CD4-positive, alpha-beta T cell (primary cell): Measurements from ENCODE around the gene BTBD3. TPM values are rescaled to one million over a fixed set of nuclear protein-coding genes. Genes with fewer than 3 reads are reported as not detected.
A peak's percentile ranks its signal among the peaks of the same experiment; 100 is the strongest.

Experiments
- ATAC-seq: fragments of 200-7000 bp; cut with Tn5 transposase; one replicate; pipeline ENCODE4 v1.10.0; 2022; ENCODE audit warnings: mild to moderate bottlenecking; ENCODE audit not compliant: poor library complexity
- CTCF ChIA-PET: fragments of 350-600 bp; sonication (Branson Sonifier 250); formaldehyde crosslinking; loops from one replicate; lab custom pipeline; 2021; ENCODE audit warnings: antibody characterized with exemption, inconsistent platforms; lab: Charles Lee
- POLR2A ChIA-PET: fragments of 350-600 bp; sonication (Branson Sonifier 250); formaldehyde crosslinking; loops from one replicate; lab custom pipeline; 2021; ENCODE audit warnings: antibody characterized with exemption, inconsistent platforms; lab: Charles Lee
- DNase-seq, 14 experiments: peaks; one replicate each; pipeline ENCODE4 v3.0.0-alpha.2; 2013 to 2020; ENCODE audit warnings: mixed read lengths in 2 of 14
- H3K27ac ChIP-seq, 2 donors: one replicate each; pipeline versions ENCODE4 v1.5.1 to v1.7.0; 2013; ENCODE audit warnings: low read length in 2 of 2, low read depth in 1 of 2, mild to moderate bottlenecking in 1 of 2
- H3K27me3 ChIP-seq, 2 experiments: 1 replicate in 1 of 2; 2 replicates in 1 of 2; pipeline versions ENCODE4 v1.6.1 to v1.7.0; 2013; ENCODE audit warnings: low read length in 2 of 2, control low read depth in 1 of 2, mild to moderate bottlenecking in 1 of 2, moderate library complexity in 1 of 2; ENCODE audit not compliant: insufficient read depth in 2 of 2, control insufficient read depth in 1 of 2
- H3K36me3 ChIP-seq: one replicate; pipeline ENCODE4 v1.6.1; 2013; ENCODE audit warnings: low read length, control low read depth; ENCODE audit not compliant: insufficient read depth
- H3K4me1 ChIP-seq: one replicate; pipeline ENCODE4 v1.6.1; 2013; ENCODE audit warnings: low read length, control low read depth; ENCODE audit not compliant: insufficient read depth
- H3K4me3 ChIP-seq: one replicate; pipeline ENCODE4 v1.5.1; 2013; ENCODE audit warnings: mild to moderate bottlenecking, low read length, moderate library complexity
- H3K9me3 ChIP-seq, 2 experiments: 1 replicate in 1 of 2; 2 replicates in 1 of 2; pipeline versions ENCODE4 v1.6.1 to v1.7.0; 2013; ENCODE audit warnings: low read length in 2 of 2, mild to moderate bottlenecking in 2 of 2, control low read depth in 1 of 2, moderate library complexity in 1 of 2; ENCODE audit not compliant: control insufficient read depth in 1 of 2, insufficient read depth in 1 of 2
- H3K27ac Mint-ChIP-seq: one replicate; pipeline ENCODE4 v1.8.0; 2020; ENCODE audit warnings: mixed read lengths
- H3K27me3 Mint-ChIP-seq: one replicate; pipeline ENCODE4 v1.8.0; 2021; ENCODE audit warnings: mixed read lengths
- H3K36me3 Mint-ChIP-seq: one replicate; pipeline ENCODE4 v1.8.0; 2021; ENCODE audit warnings: low read depth, mixed read lengths
- H3K4me1 Mint-ChIP-seq: one replicate; pipeline ENCODE4 v1.8.0; 2021; ENCODE audit warnings: low read depth, mixed read lengths
- H3K4me3 Mint-ChIP-seq: one replicate; pipeline ENCODE4 v1.8.0; 2020; ENCODE audit warnings: mild to moderate bottlenecking, mixed read lengths
- H3K9me3 Mint-ChIP-seq: one replicate; pipeline ENCODE4 v1.8.0; 2020; ENCODE audit warnings: mixed read lengths
- CTCF ChIP-seq: fragments of 200-600 bp; IDR thresholded peaks from one replicate; pipeline ENCODE4 v1.8.0; 2022; ENCODE audit warnings: antibody characterized with exemption, mild to moderate bottlenecking
- intact Hi-C, 2 experiments: fragments of 100-400 bp; cut with DNase I in 1 of 2; cut with micrococcal nuclease in 1 of 2; formaldehyde crosslinking; loops; one replicate each; pipeline versions ENCODE4 v1.15.1 to v1.9.0; 2023 to 2025; cut with DNase I, micrococcal nuclease
- total RNA-seq, 174 experiments: library from RNA in 2 of 174; stranded (reverse) in 2 of 174; gene quantifications; one replicate each; pipeline ENCODE4 v1.2.3 and lab custom pipeline; 2021 to 2026

Gene BTBD3
- total RNA-seq, 2 experiments from 2014 or later, result 1.0 to 3.9 TPM

GRCh38 chr20:11891077-11891775, 26.5 kb upstream of the BTBD3 start:
- no peaks in the 10 kb centered on the region for H3K4me1 ChIP-seq
- intact Hi-C loops, result loop anchor here in 1 of 2 experiments (10.0 kb wide), 2 partner anchors 1856 to 1894 kb away; partner anchors contain the start of genes ANKEF1, ESF1 and NDUFAF5
- no peaks in the 10 kb centered on the region for H3K9me3 ChIP-seq
- H3K27ac ChIP-seq, result no peak overlapping the region
- DNase-seq, result peak in 7 of 14 experiments; percentile 0 to 43 (median 4)
- peak overlapping the region; percentile 88 for H3K4me3 Mint-ChIP-seq
- CTCF ChIA-PET, result no interaction called here
- H3K36me3 Mint-ChIP-seq, result no peaks in the 10 kb centered on the region
- POLR2A ChIA-PET, result no interaction called here
- H3K36me3 ChIP-seq, result no peaks in the 10 kb centered on the region
- peaks cover 3 to 6% of the 10 kb centered on the region in 2 experiments for H3K27me3 ChIP-seq
- no peak for TF ChIP-seq CTCF
- peaks cover 33% of the 10 kb centered on the region for H3K4me1 Mint-ChIP-seq
- peak overlapping the region; percentile 62 for H3K27ac Mint-ChIP-seq
- H3K9me3 Mint-ChIP-seq, result no peaks in the 10 kb centered on the region
- H3K27me3 Mint-ChIP-seq, result peaks cover 16% of the 10 kb centered on the region
- peak; percentile 27 for ATAC-seq
- peak overlapping the region; percentile 48 for H3K4me3 ChIP-seq

GRCh38 chr20:11891776-11892545, 25.7 kb upstream of the BTBD3 start:
- no peak for TF ChIP-seq CTCF
- H3K27ac ChIP-seq, result no peak overlapping the region
- peak in 10 of 14 experiments; percentile 3 to 69 (median 34) for DNase-seq
- no peaks in the 10 kb centered on the region for H3K9me3 Mint-ChIP-seq
- no peaks in the 10 kb centered on the region for H3K36me3 Mint-ChIP-seq
- no peaks in the 10 kb centered on the region for H3K9me3 ChIP-seq
- peak; percentile 60 for ATAC-seq
- H3K36me3 ChIP-seq, result no peaks in the 10 kb centered on the region
- ChIA-PET CTCF (no interaction called here), POLR2A (no interaction called here)
- H3K4me3 Mint-ChIP-seq, result peak overlapping the region; percentile 88
- peaks cover 33% of the 10 kb centered on the region for H3K4me1 Mint-ChIP-seq
- peak overlapping the region; percentile 62 for H3K27ac Mint-ChIP-seq
- peak overlapping the region; percentile 48 for H3K4me3 ChIP-seq
- intact Hi-C loops, result loop anchor here in 1 of 2 experiments (10.0 kb wide), 2 partner anchors 1857 to 1893 kb away; partner anchors contain the start of genes ANKEF1, ESF1 and NDUFAF5
- H3K27me3 ChIP-seq, result peaks cover 3 to 6% of the 10 kb centered on the region in 2 experiments
- peaks cover 11% of the 10 kb centered on the region for H3K27me3 Mint-ChIP-seq
- no peaks in the 10 kb centered on the region for H3K4me1 ChIP-seq

GRCh38 chr20:11894062-11894461, 23.6 kb upstream of the BTBD3 start:
- CTCF ChIA-PET, result no interaction called here
- H3K36me3 Mint-ChIP-seq, result no peaks in the 10 kb centered on the region
- intact Hi-C loops, result loop anchor here in 1 of 2 experiments (10.0 kb wide), 2 partner anchors 1859 to 1891 kb away; partner anchors contain the start of genes ANKEF1, ESF1 and NDUFAF5
- Histone ChIP-seq H3K27ac (no peak overlapping the region), H3K27me3 (peaks cover 3 to 6% of the 10 kb centered on the region in 2 experiments), H3K4me1 (no peaks in the 10 kb centered on the region), H3K4me3 (no peak overlapping the region), H3K9me3 (no peaks in the 10 kb centered on the region), H3K36me3 (no peaks in the 10 kb centered on the region)
- DNase-seq (no peak), ATAC-seq (no peak)
- H3K4me3 Mint-ChIP-seq, result no peak overlapping the region
- peaks cover 11% of the 10 kb centered on the region for H3K27me3 Mint-ChIP-seq
- no peaks in the 10 kb centered on the region for H3K9me3 Mint-ChIP-seq
- TF ChIP-seq CTCF, result no peak
- H3K27ac Mint-ChIP-seq, result no peak overlapping the region
- H3K4me1 Mint-ChIP-seq, result peaks cover 33% of the 10 kb centered on the region
- POLR2A ChIA-PET, result no interaction called here
